HCT116 (cell line): ENCODE results near the gene VTI1A. TPM values are rescaled to one million over a fixed set of nuclear protein-coding genes. Genes with fewer than 3 reads are reported as not detected.

Source experiments
- ATAC-seq: fragments of 200-7000 bp; cut with Tn5 transposase; 2 replicates; pipeline ENCODE4 v1.9.1; 2020; ENCODE audit warnings: mild to moderate bottlenecking, moderate library complexity
- BruUV-seq: library from RNA; stranded (reverse); fragments of 400-500 nt; replicated peaks from 2 replicates; lab custom pipeline; 2021; lab: Mats Ljungman, UMichigan
- CTCF ChIA-PET: fragments of 300-600 bp; sonication (Branson Sonifier 250); formaldehyde crosslinking; loops from one replicate; lab custom pipeline; 2021; ENCODE audit warnings: antibody characterized with exemption; lab: Charles Lee
- POLR2A ChIA-PET: fragments of 300-600, 350-600 bp; sonication (Branson Sonifier 250); formaldehyde crosslinking; loops from one replicate; lab custom pipeline; 2021; ENCODE audit warnings: antibody characterized with exemption; lab: Charles Lee
- RAD21 ChIA-PET, 2 experiments: fragments of 300-600 bp; sonication (Branson Sonifier 250); formaldehyde crosslinking; loops; one replicate each; lab custom pipeline; 2023; ENCODE audit warnings: low total read pairs in 2 of 2; ENCODE audit not compliant: uncharacterized antibody in 2 of 2, unreplicated experiment in 2 of 2, low non-redundant PET in 1 of 2; lab: Charles Lee
- DNase-seq: peaks from one replicate; pipeline ENCODE4 v3.0.0-alpha.2; 2010; ENCODE audit warnings: low read depth, low spot score
- H2AFZ ChIP-seq: fragments of 200-600 bp; shearing (Covaris generic), sonication (generic); 2 replicates; pipeline ENCODE4 v1.6.1; 2017; ENCODE audit warnings: low read depth, mixed run types, mixed read lengths, antibody characterized with exemption, low read length; ENCODE audit not compliant: poor library complexity, severe bottlenecking
- H3K27ac ChIP-seq: 2 replicates; pipeline ENCODE4 v1.5.1; 2012; ENCODE audit warnings: low read depth, low read length
- H3K27me3 ChIP-seq: fragments of 200-600 bp; sonication (generic); 2 replicates; pipeline ENCODE4 v1.6.1; 2016; ENCODE audit warnings: mixed run types, low read length, mixed read lengths; ENCODE audit not compliant: insufficient read depth
- H3K36me3 ChIP-seq, 2 experiments: fragments of 200-500 bp in 1 of 2; fragments of 200-600 bp in 1 of 2; sonication (Bioruptor generic) in 1 of 2; sonication (generic) in 1 of 2; 2 replicates each; pipeline versions ENCODE4 v1.5.1 to v1.6.1; 2014 to 2016; ENCODE audit warnings: low read length in 2 of 2, inconsistent platforms in 1 of 2, mixed read lengths in 1 of 2, mixed run types in 1 of 2; ENCODE audit not compliant: insufficient read depth in 2 of 2, control insufficient read depth in 1 of 2
- H3K4me1 ChIP-seq, 2 experiments: fragments of 200-600 bp in 1 of 2; sonication (generic) in 1 of 2; 2 replicates each; pipeline versions ENCODE4 v1.5.1 to v1.6.1; 2012 to 2017; ENCODE audit warnings: low read length in 2 of 2, inconsistent platforms in 1 of 2, mild to moderate bottlenecking in 1 of 2, mixed read lengths in 1 of 2, mixed run types in 1 of 2, moderate library complexity in 1 of 2; ENCODE audit not compliant: insufficient read depth in 2 of 2, control insufficient read depth in 1 of 2
- H3K4me2 ChIP-seq: fragments of 200-600 bp; sonication (generic); 2 replicates; pipeline ENCODE4 v1.6.1; 2017; ENCODE audit warnings: mixed run types, low read length, mixed read lengths
- H3K4me3 ChIP-seq, 2 experiments: fragments of 200-600 bp in 1 of 2; sonication (generic) in 1 of 2; replicated peaks in 1 of 2; 2 replicates each; pipeline ENCODE4 v1.5.1; 2011 to 2016; ENCODE audit warnings: low read length in 2 of 2, control low read depth in 1 of 2, low read depth in 1 of 2, mild to moderate bottlenecking in 1 of 2, mixed read lengths in 1 of 2, mixed run types in 1 of 2
- H3K79me2 ChIP-seq: fragments of 200-600 bp; sonication (generic); 2 replicates; pipeline ENCODE4 v1.6.1; 2017; ENCODE audit warnings: mild to moderate bottlenecking, mixed run types, low read length, moderate library complexity, mixed read lengths; ENCODE audit not compliant: insufficient read depth
- H3K9ac ChIP-seq: fragments of 200-600 bp; sonication (generic); 2 replicates; pipeline ENCODE4 v1.6.1; 2016; ENCODE audit warnings: low read length, mixed read lengths
- H3K9me2 ChIP-seq: fragments of 200-600 bp; sonication (generic), shearing (Covaris generic); 2 replicates; pipeline ENCODE4 v1.6.1; 2017; ENCODE audit warnings: mixed run types, mild to moderate bottlenecking, moderate library complexity; ENCODE audit not compliant: insufficient read depth
- H3K9me3 ChIP-seq, 2 experiments: fragments of 200-500 bp in 1 of 2; fragments of 200-600 bp in 1 of 2; sonication (Bioruptor generic) in 1 of 2; sonication (generic) in 1 of 2; 2 replicates each; pipeline ENCODE4 v1.6.1; 2014 to 2017; ENCODE audit warnings: low read length in 2 of 2, mixed read lengths in 2 of 2, inconsistent platforms in 1 of 2, low read depth in 1 of 2, mild to moderate bottlenecking in 1 of 2, mixed run types in 1 of 2, moderate library complexity in 1 of 2; ENCODE audit not compliant: control insufficient read depth in 1 of 2, insufficient read depth in 1 of 2
- H4K20me1 ChIP-seq: fragments of 200-600 bp; sonication (generic), shearing (Covaris generic); 2 replicates; pipeline ENCODE4 v1.6.1; 2017; ENCODE audit warnings: mixed run types, mild to moderate bottlenecking, moderate library complexity; ENCODE audit not compliant: insufficient read depth
- CTCF ChIP-seq, 3 experiments: fragments of 200-600 bp in 1 of 3; sonication (generic) in 1 of 3; IDR thresholded peaks in 2 of 3; conservative IDR thresholded peaks in 1 of 3; 2 replicates each; pipeline ENCODE4 v1.5.1; 2012 to 2017; ENCODE audit warnings: low read depth in 2 of 3, low read length in 2 of 3, antibody characterized with exemption in 1 of 3, borderline replicate concordance in 1 of 3, control low read depth in 1 of 3, mild to moderate bottlenecking in 1 of 3, mixed read lengths in 1 of 3, mixed run types in 1 of 3, moderate library complexity in 1 of 3; ENCODE audit not compliant: insufficient read depth in 1 of 3
- EGR1 ChIP-seq: IDR thresholded peaks from 2 replicates; pipeline ENCODE4 v1.6.1; 2012; ENCODE audit warnings: low read depth
- ELF1 ChIP-seq: IDR thresholded peaks from 2 replicates; pipeline ENCODE4 v1.6.1; 2012; ENCODE audit warnings: low read depth, borderline replicate concordance
- EZH2phosphoT487 ChIP-seq: fragments of 200-600 bp; IDR thresholded peaks from 2 replicates; pipeline ENCODE4 v1.6.1; 2018; ENCODE audit warnings: antibody characterized with exemption, borderline replicate concordance
- JUND ChIP-seq: IDR thresholded peaks from 2 replicates; pipeline ENCODE4 v1.6.1; 2012
- POLR2AphosphoS5 ChIP-seq: IDR thresholded peaks from 2 replicates; pipeline ENCODE4 v1.6.1; 2011; ENCODE audit warnings: mild to moderate bottlenecking, low read depth, low read length, moderate library complexity
- SIN3A ChIP-seq: IDR thresholded peaks from 2 replicates; pipeline ENCODE4 v1.6.1; 2012; ENCODE audit warnings: low read depth
- SP1 ChIP-seq: IDR thresholded peaks from 2 replicates; pipeline ENCODE4 v1.6.1; 2012; ENCODE audit warnings: low read depth
- SRF ChIP-seq: IDR thresholded peaks from 2 replicates; pipeline ENCODE4 v1.6.1; 2012; ENCODE audit warnings: low read depth
- ZFX ChIP-seq: fragments of 450-650 bp; IDR thresholded peaks from 2 replicates; pipeline ENCODE4 v1.6.1; 2017
- ZNF274 ChIP-seq: fragments of 200-500 bp; sonication (Bioruptor generic); IDR thresholded peaks from 2 replicates; pipeline ENCODE4 v1.6.1; 2014; ENCODE audit warnings: mild to moderate bottlenecking, low read depth, low read length, inconsistent platforms
- intact Hi-C: fragments of 100-400 bp; cut with micrococcal nuclease; formaldehyde crosslinking; loops from 2 replicates; pipeline ENCODE4 v1.10.0; 2022
- total RNA-seq: library from RNA; stranded (reverse); gene quantifications from one replicate; pipeline ENCODE4 v1.2.1, GENCODE V29; 2021; ENCODE audit not compliant: unreplicated experiment
- TF ChIP-seq, protein P1 (sequence below): IDR thresholded peaks from 2 replicates; pipeline ENCODE4 v1.6.1; 2011; ENCODE audit warnings: mild to moderate bottlenecking, low read length, moderate library complexity; ENCODE audit not compliant: insufficient replicate concordance; ENCODE audit errors: extremely low read depth
- TF ChIP-seq, protein P2 (sequence below): IDR thresholded peaks from 2 replicates; pipeline ENCODE4 v1.6.1; 2012; ENCODE audit warnings: low read depth

The VTI1A gene
- total RNA-seq, 1 experiment from 2014 or later = 80.7 TPM

GRCh38 chr10:112827086-112827485, 380.1 kb downstream of the VTI1A start:
- Histone ChIP-seq H3K36me3 (no peaks in the 10 kb centered on the region), H3K79me2 (no peaks in the 10 kb centered on the region), H3K4me3 (no peak overlapping the region), H3K9me2 (no peaks in the 10 kb centered on the region), H3K9me3 (no peaks in the 10 kb centered on the region), H3K9ac (no peak overlapping the region), H3K27me3 (no peaks in the 10 kb centered on the region), H3K27ac (no peak overlapping the region), H3K4me2 (no peak overlapping the region), H4K20me1 (no peaks in the 10 kb centered on the region), H2AFZ (no peak overlapping the region), H3K4me1 (peaks cover 21 to 26% of the 10 kb centered on the region in 2 experiments)
- no TSS peak for BruUV-seq
- ChIA-PET RAD21 (no interaction called here), POLR2A (no interaction called here), CTCF (no interaction called here)
- intact Hi-C loops = no loop called here
- DNase-seq (no peak), ATAC-seq (no peak)
- TF ChIP-seq ZNF274 = no peak
- no peak for TF ChIP-seq EZH2phosphoT487
- no peak for TF ChIP-seq EGR1
- no peak for TF ChIP-seq SIN3A
- TF ChIP-seq POLR2AphosphoS5 = no peak
- no peak for TF ChIP-seq CTCF (IDR thresholded peaks at IDR 0.05 in 2 of 3, conservative IDR thresholded peaks at IDR 0.05 in 1 of 3; ENCODE audit: borderline replicate concordance in 1 of 3, insufficient read depth in 1 of 3, low read depth in 2 of 3, low read length in 2 of 3)
- TF ChIP-seq, protein P1, sequence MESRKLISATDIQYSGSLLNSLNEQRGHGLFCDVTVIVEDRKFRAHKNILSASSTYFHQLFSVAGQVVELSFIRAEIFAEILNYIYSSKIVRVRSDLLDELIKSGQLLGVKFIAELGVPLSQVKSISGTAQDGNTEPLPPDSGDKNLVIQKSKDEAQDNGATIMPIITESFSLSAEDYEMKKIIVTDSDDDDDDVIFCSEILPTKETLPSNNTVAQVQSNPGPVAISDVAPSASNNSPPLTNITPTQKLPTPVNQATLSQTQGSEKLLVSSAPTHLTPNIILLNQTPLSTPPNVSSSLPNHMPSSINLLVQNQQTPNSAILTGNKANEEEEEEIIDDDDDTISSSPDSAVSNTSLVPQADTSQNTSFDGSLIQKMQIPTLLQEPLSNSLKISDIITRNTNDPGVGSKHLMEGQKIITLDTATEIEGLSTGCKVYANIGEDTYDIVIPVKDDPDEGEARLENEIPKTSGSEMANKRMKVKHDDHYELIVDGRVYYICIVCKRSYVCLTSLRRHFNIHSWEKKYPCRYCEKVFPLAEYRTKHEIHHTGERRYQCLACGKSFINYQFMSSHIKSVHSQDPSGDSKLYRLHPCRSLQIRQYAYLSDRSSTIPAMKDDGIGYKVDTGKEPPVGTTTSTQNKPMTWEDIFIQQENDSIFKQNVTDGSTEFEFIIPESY = no peak
- no peak for TF ChIP-seq ZFX
- no peak for TF ChIP-seq SRF
- TF ChIP-seq, protein P2, sequence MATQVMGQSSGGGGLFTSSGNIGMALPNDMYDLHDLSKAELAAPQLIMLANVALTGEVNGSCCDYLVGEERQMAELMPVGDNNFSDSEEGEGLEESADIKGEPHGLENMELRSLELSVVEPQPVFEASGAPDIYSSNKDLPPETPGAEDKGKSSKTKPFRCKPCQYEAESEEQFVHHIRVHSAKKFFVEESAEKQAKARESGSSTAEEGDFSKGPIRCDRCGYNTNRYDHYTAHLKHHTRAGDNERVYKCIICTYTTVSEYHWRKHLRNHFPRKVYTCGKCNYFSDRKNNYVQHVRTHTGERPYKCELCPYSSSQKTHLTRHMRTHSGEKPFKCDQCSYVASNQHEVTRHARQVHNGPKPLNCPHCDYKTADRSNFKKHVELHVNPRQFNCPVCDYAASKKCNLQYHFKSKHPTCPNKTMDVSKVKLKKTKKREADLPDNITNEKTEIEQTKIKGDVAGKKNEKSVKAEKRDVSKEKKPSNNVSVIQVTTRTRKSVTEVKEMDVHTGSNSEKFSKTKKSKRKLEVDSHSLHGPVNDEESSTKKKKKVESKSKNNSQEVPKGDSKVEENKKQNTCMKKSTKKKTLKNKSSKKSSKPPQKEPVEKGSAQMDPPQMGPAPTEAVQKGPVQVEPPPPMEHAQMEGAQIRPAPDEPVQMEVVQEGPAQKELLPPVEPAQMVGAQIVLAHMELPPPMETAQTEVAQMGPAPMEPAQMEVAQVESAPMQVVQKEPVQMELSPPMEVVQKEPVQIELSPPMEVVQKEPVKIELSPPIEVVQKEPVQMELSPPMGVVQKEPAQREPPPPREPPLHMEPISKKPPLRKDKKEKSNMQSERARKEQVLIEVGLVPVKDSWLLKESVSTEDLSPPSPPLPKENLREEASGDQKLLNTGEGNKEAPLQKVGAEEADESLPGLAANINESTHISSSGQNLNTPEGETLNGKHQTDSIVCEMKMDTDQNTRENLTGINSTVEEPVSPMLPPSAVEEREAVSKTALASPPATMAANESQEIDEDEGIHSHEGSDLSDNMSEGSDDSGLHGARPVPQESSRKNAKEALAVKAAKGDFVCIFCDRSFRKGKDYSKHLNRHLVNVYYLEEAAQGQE = no peak
- TF ChIP-seq SP1 = no peak
- TF ChIP-seq ELF1 = no peak
- no peak for TF ChIP-seq JUND
